Cardiac muscle cell (in vitro differentiated cells and primary cell): ENCODE results near the gene CHCHD3. TPM values are rescaled to one million over a fixed set of nuclear protein-coding genes. Genes with fewer than 3 reads are reported as not detected.

ENCODE experiments used
- DNase-seq, 2 donors: peaks; one replicate each; pipeline versions ENCODE4 v3.0.0 to v3.0.0-alpha.2; 2010 to 2017; ENCODE audit warnings: low read depth in 1 of 2, low spot score in 1 of 2
- H3K27ac ChIP-seq: fragments of 200-600 bp; sonication (generic); 2 replicates; pipeline ENCODE4 v1.5.1; 2016
- H3K27me3 ChIP-seq: fragments of 200-600 bp; sonication (generic); 2 replicates; pipeline ENCODE4 v1.6.0; 2016; ENCODE audit warnings: control low read depth
- H3K36me3 ChIP-seq: fragments of 200-600 bp; sonication (generic); 2 replicates; pipeline ENCODE4 v1.5.1; 2016; ENCODE audit warnings: control low read depth
- H3K4me1 ChIP-seq: fragments of 200-600 bp; sonication (generic); 2 replicates; pipeline ENCODE4 v1.8.1; 2017; ENCODE audit warnings: low read depth, mild to moderate bottlenecking, mixed run types
- H3K4me3 ChIP-seq: fragments of 200-600 bp; sonication (generic); 2 replicates; pipeline ENCODE4 v1.5.1; 2016; ENCODE audit warnings: mild to moderate bottlenecking
- H3K9me3 ChIP-seq: fragments of 200-600 bp; sonication (generic); 2 replicates; pipeline ENCODE4 v1.5.1; 2017; ENCODE audit warnings: low read depth, mild to moderate bottlenecking, control low read depth
- polyA plus RNA-seq: library from polyadenylated mRNA; unstranded; fragments of >200 nt; fragmentation: Nextera tagmentation; extraction: Ambion mirVana; gene quantifications from 2 replicates; pipeline ENCODE4 v1.2.1, GENCODE V29; 2016
- total RNA-seq: library from RNA; depleted of rRNA; stranded (reverse); fragments of >200 nt; gene quantifications from 2 replicates; pipeline ENCODE4 v1.2.3, GENCODE V29; 2016
- TF ChIP-seq, protein P1 (sequence below): IDR thresholded peaks from 2 replicates; pipeline ENCODE4 v1.5.1; 2012; ENCODE audit warnings: low read depth, mild to moderate bottlenecking, low read length

CHCHD3 gene
- total and polyA plus RNA-seq, 2 experiments from 2014 or later: 95.1 to 127 TPM

DNA sequence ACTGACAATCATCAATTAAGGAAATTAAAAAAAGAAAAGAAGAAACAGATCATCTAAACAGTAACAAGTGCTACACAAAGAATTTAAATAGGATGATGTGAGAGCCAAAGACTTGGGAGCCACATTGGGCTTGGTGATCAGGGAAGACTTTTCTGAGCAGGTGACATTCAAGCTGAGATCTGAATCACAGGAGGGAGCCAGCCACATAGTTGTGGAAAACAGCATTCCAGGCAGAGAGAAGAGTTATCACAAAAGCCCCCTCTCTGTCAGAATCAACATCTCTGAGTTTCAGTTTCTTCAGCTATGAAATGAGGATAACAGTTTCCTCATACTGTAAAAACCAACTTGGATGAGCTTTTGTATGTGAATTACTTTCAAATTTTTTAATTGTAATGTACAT lies 336.4 kb downstream of the CHCHD3 start:
- Histone ChIP-seq H3K27me3 (no peaks in the 10 kb centered on the region), H3K4me3 (no peak overlapping the region), H3K4me1 (no peaks in the 10 kb centered on the region), H3K36me3 (no peaks in the 10 kb centered on the region), H3K9me3 (peaks cover 2% of the 10 kb centered on the region), H3K27ac (no peak overlapping the region)
- TF ChIP-seq, protein P1, sequence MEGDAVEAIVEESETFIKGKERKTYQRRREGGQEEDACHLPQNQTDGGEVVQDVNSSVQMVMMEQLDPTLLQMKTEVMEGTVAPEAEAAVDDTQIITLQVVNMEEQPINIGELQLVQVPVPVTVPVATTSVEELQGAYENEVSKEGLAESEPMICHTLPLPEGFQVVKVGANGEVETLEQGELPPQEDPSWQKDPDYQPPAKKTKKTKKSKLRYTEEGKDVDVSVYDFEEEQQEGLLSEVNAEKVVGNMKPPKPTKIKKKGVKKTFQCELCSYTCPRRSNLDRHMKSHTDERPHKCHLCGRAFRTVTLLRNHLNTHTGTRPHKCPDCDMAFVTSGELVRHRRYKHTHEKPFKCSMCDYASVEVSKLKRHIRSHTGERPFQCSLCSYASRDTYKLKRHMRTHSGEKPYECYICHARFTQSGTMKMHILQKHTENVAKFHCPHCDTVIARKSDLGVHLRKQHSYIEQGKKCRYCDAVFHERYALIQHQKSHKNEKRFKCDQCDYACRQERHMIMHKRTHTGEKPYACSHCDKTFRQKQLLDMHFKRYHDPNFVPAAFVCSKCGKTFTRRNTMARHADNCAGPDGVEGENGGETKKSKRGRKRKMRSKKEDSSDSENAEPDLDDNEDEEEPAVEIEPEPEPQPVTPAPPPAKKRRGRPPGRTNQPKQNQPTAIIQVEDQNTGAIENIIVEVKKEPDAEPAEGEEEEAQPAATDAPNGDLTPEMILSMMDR: no peak
- no peak for DNase-seq

GRCh38 chr7:132743974-132744373 lies 337.9 kb downstream of the CHCHD3 start:
- H3K9me3 ChIP-seq: peaks cover 2% of the 10 kb centered on the region
- TF ChIP-seq, protein P1: no peak

DNA sequence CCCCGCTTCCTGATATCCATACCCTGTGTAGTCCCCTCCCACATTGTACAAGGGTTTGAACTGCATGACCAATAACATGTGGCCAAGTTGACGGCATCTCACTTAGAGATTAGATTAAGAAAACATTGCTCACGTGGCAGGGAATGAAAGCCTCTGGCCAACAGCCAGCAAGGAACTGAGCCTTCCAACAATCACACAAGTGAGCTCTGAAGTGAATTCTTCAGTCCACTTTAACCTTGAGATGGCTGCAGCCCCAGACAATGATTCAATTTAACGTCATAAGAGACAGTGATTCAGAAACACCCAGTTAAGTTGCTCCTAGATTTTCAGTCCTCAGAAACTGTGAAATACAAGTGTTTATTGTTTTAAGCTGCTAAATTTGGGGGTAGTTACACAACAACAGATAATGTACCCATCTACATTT lies 339.7 kb downstream of the CHCHD3 start:
- no peaks in the 10 kb centered on the region for H3K36me3 ChIP-seq
- H3K9me3 ChIP-seq: peaks cover 2% of the 10 kb centered on the region
- TF ChIP-seq, protein P1: no peak
- peaks cover 16% of the 10 kb centered on the region for H3K27me3 ChIP-seq
- peak in 1 of 2 donors; percentile 97 for DNase-seq
- H3K27ac ChIP-seq: no peak overlapping the region
- no peaks in the 10 kb centered on the region for H3K4me1 ChIP-seq
- H3K4me3 ChIP-seq: no peak overlapping the region

More at GRCh38 chr7:132743974-132744373, 337.9 kb downstream of the CHCHD3 start:
- Histone ChIP-seq H3K27me3 (peaks cover 7% of the 10 kb centered on the region), H3K27ac (no peak overlapping the region), H3K4me3 (no peak overlapping the region), H3K36me3 (no peaks in the 10 kb centered on the region), H3K4me1 (no peaks in the 10 kb centered on the region)
- DNase-seq: no peak

DNA sequence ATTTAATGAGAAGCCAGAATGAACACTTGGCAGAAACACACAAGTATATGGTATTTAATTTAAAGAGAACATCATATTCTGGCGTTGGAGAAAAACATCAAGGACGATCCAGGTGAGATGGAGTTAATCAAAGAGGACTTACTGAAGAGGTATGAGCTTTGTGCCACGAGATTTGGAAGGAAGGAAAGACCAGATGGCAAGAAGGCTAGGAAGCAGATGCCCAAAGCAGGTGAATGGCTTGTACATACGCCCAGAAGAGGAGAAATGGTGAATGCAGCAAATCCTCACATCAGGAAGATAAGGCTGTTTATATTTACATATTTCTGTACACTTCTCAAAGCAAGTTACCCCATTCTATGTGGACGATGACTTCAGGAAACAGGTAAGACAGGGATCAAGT lies 341.7 kb downstream of the CHCHD3 start:
- Histone ChIP-seq H3K9me3 (no peaks in the 10 kb centered on the region), H3K27ac (no peak overlapping the region), H3K4me1 (no peaks in the 10 kb centered on the region), H3K36me3 (no peaks in the 10 kb centered on the region), H3K27me3 (peaks cover 16% of the 10 kb centered on the region), H3K4me3 (no peak overlapping the region)
- no peak for DNase-seq
- TF ChIP-seq, protein P1: no peak

- DNase-seq: peak in 1 of 2 donors; percentile 93
- H3K27ac ChIP-seq: no peak overlapping the region
- TF ChIP-seq, protein P1: no peak
Observed at GRCh38 chr7:132739271-132739955, 342.5 kb downstream of the CHCHD3 start.

More at GRCh38 chr7:132739271-132739955, 342.5 kb downstream of the CHCHD3 start:
- Histone ChIP-seq H3K4me1 (no peaks in the 10 kb centered on the region), H3K36me3 (no peaks in the 10 kb centered on the region), H3K27me3 (peaks cover 16% of the 10 kb centered on the region), H3K9me3 (no peaks in the 10 kb centered on the region), H3K4me3 (no peak overlapping the region)
